H4 (cell line): ENCODE results near the gene GCHFR. TPM values are rescaled to one million over a fixed set of nuclear protein-coding genes. Genes with fewer than 3 reads are reported as not detected.

Source experiments
- DNase-seq: peaks from one replicate; pipeline ENCODE4 v3.0.0-alpha.2; 2015; ENCODE audit warnings: low spot score
- total RNA-seq: library from RNA; depleted of rRNA; stranded (reverse); fragments of >200 nt; shearing (Covaris generic); gene quantifications from 2 replicates; pipeline ENCODE4 v1.2.3, GENCODE V29; 2014

Gene GCHFR
- total RNA-seq, 1 experiment from 2014 or later = 43.2 TPM

GRCh38 chr15:40754883-40755811 lies 8.7 kb upstream of the GCHFR start, which contains the start of gene RMDN3:
Gene RMDN3 (minus strand): TSS chr15:40755254. CDS start chr15:40754783, 471 bp downstream.
- peak; percentile 85 for DNase-seq

GRCh38 chr15:40755812-40756208 lies 8.1 kb upstream of the GCHFR start:
- no peak for DNase-seq

- no peak for DNase-seq
Observed at GRCh38 chr15:40756938-40757337, 6.9 kb upstream of the GCHFR start.

- no peak for DNase-seq
Observed at GRCh38 chr15:40759961-40760360, 3.9 kb upstream of the GCHFR start.

GRCh38 chr15:40762919-40763800 lies 708 bp upstream of the GCHFR start:
- no peak for DNase-seq

GRCh38 chr15:40764629-40765103 lies 798 bp downstream of the GCHFR start:
- no peak for DNase-seq

- no peak for DNase-seq
Observed at GRCh38 chr15:40766194-40766815, 2.4 kb downstream of the GCHFR start.

GRCh38 chr15:40766906-40767837 lies 3.3 kb downstream of the GCHFR start:
- peak; percentile 72 for DNase-seq

GRCh38 chr15:40767838-40768500 lies 4.1 kb downstream of the GCHFR start:
- no peak for DNase-seq

- peak; percentile 68 for DNase-seq
Observed at GRCh38 chr15:40768521-40769273, 4.8 kb downstream of the GCHFR start.

GRCh38 chr15:40769274-40770146 lies 5.6 kb downstream of the GCHFR start, which contains the start of gene C15orf62:
Gene C15orf62 (plus strand): TSS chr15:40769980. CDS start chr15:40770496, 516 bp downstream.
- DNase-seq = peak; percentile 80

- no peak for DNase-seq
Observed at GRCh38 chr15:40770147-40770721, 6.4 kb downstream of the GCHFR start.

- DNase-seq = no peak
Observed at GRCh38 chr15:40771242-40771641, 7.4 kb downstream of the GCHFR start.

- no peak for DNase-seq
Observed at GRCh38 chr15:40772014-40772413, 8.1 kb downstream of the GCHFR start.

GRCh38 chr15:40773496-40773895 lies 9.6 kb downstream of the GCHFR start:
- DNase-seq = no peak

GRCh38 chr15:40773902-40774301 lies 10.0 kb downstream of the GCHFR start:
- DNase-seq = no peak

- no peak for DNase-seq
Observed at GRCh38 chr15:40775007-40775406, 11.1 kb downstream of the GCHFR start.
